ENCODE results near the gene PVALEF.

GRCh38 chr17:81222620-81222905 lies 57.3 kb downstream of the PVALEF start:
- TF ChIP-seq CTCF (IDR thresholded peaks at IDR 0.05; ENCODE audit: insufficient read depth, low read length) (no peak), POLR2AphosphoS5 (IDR thresholded peaks at IDR 0.05; ENCODE audit: low read depth) (no peak), GABPA (IDR thresholded peaks at IDR 0.05; ENCODE audit: low read depth) (no peak)
